GM12891 (cell line): ENCODE measurements around the gene ZBTB39.

Experiments used
- POLR2A ChIP-seq: IDR thresholded peaks from 2 replicates; pipeline ENCODE4 v1.6.1; 2011; ENCODE audit warnings: low read depth, low read length, control low read depth
- TAF1 ChIP-seq: IDR thresholded peaks from 2 replicates; pipeline ENCODE4 v1.6.1; 2011; ENCODE audit warnings: low read depth, low read length, control low read depth

GRCh38 chr12:56979628-56980027 lies 26.7 kb downstream of the ZBTB39 start:
- TF ChIP-seq POLR2A (no peak), TAF1 (no peak)
